H9 (cell line): Measurements from ENCODE around the gene NOXA1. TPM values are rescaled to one million over a fixed set of nuclear protein-coding genes. Genes with fewer than 3 reads are reported as not detected.

Source experiments
- DNase-seq: peaks from one replicate; pipeline ENCODE4 v3.0.0-alpha.2; 2017
- H2AFZ ChIP-seq: one replicate; pipeline ENCODE4 v1.6.1; 2013; ENCODE audit warnings: mild to moderate bottlenecking, low read length, control low read depth, moderate library complexity
- H2AK5ac ChIP-seq: 2 replicates; pipeline ENCODE4 v1.6.1; 2013; ENCODE audit warnings: low read length, control low read depth, mixed read lengths; ENCODE audit not compliant: insufficient read length
- H2BK120ac ChIP-seq: one replicate; pipeline ENCODE4 v1.6.1; 2013; ENCODE audit warnings: low read depth, mild to moderate bottlenecking, low read length, control low read depth, inconsistent platforms; ENCODE audit not compliant: poor library complexity, severe bottlenecking
- H2BK12ac ChIP-seq: 2 replicates; pipeline ENCODE4 v1.6.1; 2013; ENCODE audit warnings: low read length, control low read depth, mixed read lengths, low read depth; ENCODE audit not compliant: insufficient read length
- H2BK15ac ChIP-seq: 2 replicates; pipeline ENCODE4 v1.6.1; 2013; ENCODE audit warnings: low read depth, low read length, control low read depth
- H2BK20ac ChIP-seq: one replicate; pipeline ENCODE4 v1.6.1; 2013; ENCODE audit warnings: low read depth, mild to moderate bottlenecking, low read length, control low read depth, inconsistent platforms; ENCODE audit not compliant: poor library complexity, severe bottlenecking
- H2BK5ac ChIP-seq: 2 replicates; pipeline ENCODE4 v1.6.1; 2013; ENCODE audit warnings: low read length, control low read depth, mixed read lengths; ENCODE audit not compliant: insufficient read length
- H3K14ac ChIP-seq: 2 replicates; pipeline ENCODE4 v1.6.1; 2013; ENCODE audit warnings: low read length, control low read depth; ENCODE audit not compliant: insufficient read depth
- H3K18ac ChIP-seq: 2 replicates; pipeline ENCODE4 v1.6.1; 2013; ENCODE audit warnings: low read depth, mild to moderate bottlenecking, mixed read lengths, low read length, control low read depth; ENCODE audit not compliant: insufficient read length
- H3K23ac ChIP-seq: 2 replicates; pipeline ENCODE4 v1.6.1; 2013; ENCODE audit warnings: low read length, control low read depth, mixed read lengths, low read depth; ENCODE audit not compliant: insufficient read length
- H3K23me2 ChIP-seq: 2 replicates; pipeline ENCODE4 v1.6.1; 2013; ENCODE audit warnings: low read depth, mild to moderate bottlenecking, mixed read lengths, low read length, control low read depth; ENCODE audit not compliant: insufficient read length, poor library complexity, severe bottlenecking
- H3K27ac ChIP-seq: 2 replicates; pipeline ENCODE4 v1.5.1; 2013; ENCODE audit warnings: low read length, control low read depth, mixed read lengths, low read depth; ENCODE audit not compliant: insufficient read length
- H3K27me3 ChIP-seq: 2 replicates; pipeline ENCODE4 v1.6.1; 2013; ENCODE audit warnings: low read length, control low read depth, inconsistent platforms; ENCODE audit not compliant: insufficient read depth
- H3K4ac ChIP-seq: 2 replicates; pipeline ENCODE4 v1.6.1; 2013; ENCODE audit warnings: low read depth, mild to moderate bottlenecking, control low read depth, inconsistent platforms, low read length, moderate library complexity
- H3K4me1 ChIP-seq: 2 replicates; pipeline ENCODE4 v1.6.1; 2013; ENCODE audit warnings: low read length, control low read depth, inconsistent platforms; ENCODE audit not compliant: insufficient read depth
- H3K4me2 ChIP-seq: 2 replicates; pipeline ENCODE4 v1.6.1; 2013; ENCODE audit warnings: low read length, control low read depth, mixed read lengths; ENCODE audit not compliant: insufficient read length, insufficient read depth
- H3K56ac ChIP-seq: 2 replicates; pipeline ENCODE4 v1.6.1; 2013; ENCODE audit warnings: low read depth, mild to moderate bottlenecking, mixed read lengths, low read length, control low read depth; ENCODE audit not compliant: insufficient read length
- H3K79me1 ChIP-seq: 2 replicates; pipeline ENCODE4 v1.6.1; 2013; ENCODE audit warnings: low read depth, mild to moderate bottlenecking, moderate library complexity, low read length, control low read depth, inconsistent platforms; ENCODE audit not compliant: insufficient read depth, poor library complexity, severe bottlenecking
- H3K79me2 ChIP-seq: 2 replicates; pipeline ENCODE4 v1.6.1; 2013; ENCODE audit warnings: low read length, control low read depth, inconsistent platforms; ENCODE audit not compliant: insufficient read depth
- H3K9ac ChIP-seq: 2 replicates; pipeline ENCODE4 v1.6.1; 2013; ENCODE audit warnings: low read length, control low read depth, mixed read lengths; ENCODE audit not compliant: insufficient read length; ENCODE audit errors: extremely low read depth
- H3K9me3 ChIP-seq: one replicate; pipeline ENCODE4 v1.6.1; 2013; ENCODE audit warnings: low read depth, low read length, inconsistent platforms; ENCODE audit not compliant: control insufficient read depth
- H3T11ph ChIP-seq: one replicate; pipeline ENCODE4 v1.6.1; 2013; ENCODE audit warnings: mild to moderate bottlenecking, low read length, control low read depth, inconsistent platforms
- H4K20me1 ChIP-seq: one replicate; pipeline ENCODE4 v1.6.1; 2013; ENCODE audit not compliant: control insufficient read depth, insufficient read length, insufficient read depth
- H4K5ac ChIP-seq: 2 replicates; pipeline ENCODE4 v1.6.1; 2013; ENCODE audit warnings: low read depth, mild to moderate bottlenecking, mixed read lengths, low read length, control low read depth; ENCODE audit not compliant: insufficient read length
- H4K8ac ChIP-seq: replicated peaks from 2 replicates; pipeline ENCODE4 v1.6.1; 2013; ENCODE audit warnings: low read length, control low read depth, mixed read lengths, low read depth; ENCODE audit not compliant: insufficient read length
- H4K91ac ChIP-seq: 2 replicates; pipeline ENCODE4 v1.6.1; 2013; ENCODE audit warnings: low read depth, mild to moderate bottlenecking, moderate library complexity, mixed read lengths, low read length, control low read depth; ENCODE audit not compliant: insufficient read length
- H3K27ac Mint-ChIP-seq, 3 experiments: 2 replicates in 2 of 3; 3 replicates in 1 of 3; pipeline ENCODE4 v1.8.0; 2020 to 2021; ENCODE audit warnings: mixed read lengths in 3 of 3, mild to moderate bottlenecking in 1 of 3, moderate library complexity in 1 of 3
- H3K27me3 Mint-ChIP-seq: 2 replicates; pipeline ENCODE4 v1.8.0; 2021; ENCODE audit warnings: low read depth, mild to moderate bottlenecking, moderate library complexity, mixed read lengths
- H3K36me3 Mint-ChIP-seq, 3 experiments: 2 replicates in 2 of 3; 3 replicates in 1 of 3; pipeline ENCODE4 v1.8.0; 2020 to 2021; ENCODE audit warnings: low read depth in 3 of 3, mixed read lengths in 3 of 3; ENCODE audit not compliant: insufficient read depth in 1 of 3
- H3K4me1 Mint-ChIP-seq, 2 experiments: 2 replicates each; pipeline ENCODE4 v1.8.0; 2020; ENCODE audit warnings: mixed read lengths in 2 of 2
- H3K4me3 Mint-ChIP-seq, 2 experiments: 2 replicates in 1 of 2; 3 replicates in 1 of 2; pipeline ENCODE4 v1.8.0; 2020 to 2021; ENCODE audit warnings: mild to moderate bottlenecking in 2 of 2, mixed read lengths in 2 of 2, moderate library complexity in 1 of 2
- H3K9me3 Mint-ChIP-seq, 2 experiments: 2 replicates in 1 of 2; 3 replicates in 1 of 2; pipeline ENCODE4 v1.8.0; 2020; ENCODE audit warnings: mild to moderate bottlenecking in 2 of 2, mixed read lengths in 2 of 2, moderate library complexity in 1 of 2
- CTCF ChIP-seq: fragments of 200-600 bp; sonication (generic); conservative IDR thresholded peaks from 3 replicates; pipeline ENCODE4 v1.8.0; 2021; ENCODE audit warnings: antibody characterized with exemption, mild to moderate bottlenecking
- WGBS: extraction: QIAGEN DNeasy Blood & Tissue Kit; methylation state at CpG from one replicate; pipeline ENCODE4 v1.1.7; 2013; ENCODE audit warnings: missing lambda C conversion rate, low lambda C conversion rate, mixed read lengths; ENCODE audit not compliant: insufficient read length; ENCODE audit errors: extremely low coverage; 5-methylcytosine and 5-hydroxymethylcytosine counted together
- total RNA-seq: library from RNA; stranded (reverse); gene quantifications from 2 replicates; pipeline ENCODE4 v1.2.1, GENCODE V29; 2021

The NOXA1 gene
- total RNA-seq, 1 experiment from 2014 or later: 2.0 TPM

- Histone ChIP-seq H3K56ac (no peak within 1 kb of the TSS), H2BK12ac (no peak within 1 kb of the TSS), H3K23me2 (peaks cover 9% of the 10 kb centered on the region), H3K4me2 (peak within 1 kb of the TSS; percentile 57), H4K20me1 (peaks cover 3% of the 10 kb centered on the region), H2BK15ac (no peak within 1 kb of the TSS), H3K9ac (no peak within 1 kb of the TSS), H4K5ac (no peak within 1 kb of the TSS), H2AFZ (no peak within 1 kb of the TSS), H3K27ac (no peak within 1 kb of the TSS), H3K79me2 (no peaks in the 10 kb centered on the region), H2BK20ac (no peak within 1 kb of the TSS), H3K18ac (peak within 1 kb of the TSS; percentile 6), H2AK5ac (no peak within 1 kb of the TSS), H3K4me1 (no peaks in the 10 kb centered on the region), H3K23ac (no peak within 1 kb of the TSS), H2BK120ac (no peak within 1 kb of the TSS), H4K91ac (no peak within 1 kb of the TSS), H2BK5ac (no peak within 1 kb of the TSS), H3K14ac (peak within 1 kb of the TSS; percentile 6; the same call in 1 of the 2 replicates), H3K9me3 (no peaks in the 10 kb centered on the region), H3K4ac (no peak within 1 kb of the TSS), H4K8ac (no peak within 1 kb of the TSS), H3T11ph (no peak within 1 kb of the TSS), H3K27me3 (no peaks in the 10 kb centered on the region; the same call in 1 of the 2 replicates), H3K79me1 (no peaks in the 10 kb centered on the region)
- Mint-ChIP-seq H3K4me1 (peaks cover 3 to 12% of the 10 kb centered on the region in 2 experiments; a peak in 3 of 4 replicates), H3K27me3 (peaks cover 30% of the 10 kb centered on the region), H3K36me3 (peaks cover 0 to 17% (median 13%) of the 10 kb centered on the region in 3 experiments; a peak in 4 of 7 replicates), H3K4me3 (peak within 1 kb of the TSS; percentile 56 to 74; a peak in 4 of 5 replicates), H3K27ac (no peak within 1 kb of the TSS), H3K9me3 (no peaks in the 10 kb centered on the region)
- TF ChIP-seq CTCF: no peak
- WGBS: no CpG with 5 or more reads among the region's 62 CpGs
- peak; percentile 90 for DNase-seq
Observed at GRCh38 chr9:137459152-137459600, 36.0 kb downstream of the NOXA1 start, which contains the start of gene NSMF. Gene NSMF (minus strand): TSS chr9:137459334. CDS start chr9:137459102, 232 bp downstream.
